Tibial nerve (tissue), 3 donors: ENCODE results near the gene ARID5A.

Experiments used
- POLR2A ChIP-seq, 2 donors: fragments of 450-650 bp; IDR thresholded peaks; one replicate each; pipeline ENCODE4 v1.6.1; 2017; ENCODE audit warnings: antibody characterized with exemption in 2 of 2, mild to moderate bottlenecking in 2 of 2, moderate library complexity in 2 of 2
- TF ChIP-seq, protein P1 (sequence below), 5 experiments: fragments of 200-600 bp in 3 of 5; fragments of 450-650 bp in 2 of 5; sonication (generic) in 3 of 5; IDR thresholded peaks; one replicate each; pipeline ENCODE4 v1.5.1; 2016 to 2019; ENCODE audit warnings: antibody characterized with exemption in 5 of 5, mild to moderate bottlenecking in 3 of 5, moderate library complexity in 2 of 5

GRCh38 chr2:96531366-96531765, 5.2 kb upstream of the ARID5A start:
- TF ChIP-seq POLR2A (IDR thresholded peaks at IDR 0.05): no peak
- TF ChIP-seq, protein P1, sequence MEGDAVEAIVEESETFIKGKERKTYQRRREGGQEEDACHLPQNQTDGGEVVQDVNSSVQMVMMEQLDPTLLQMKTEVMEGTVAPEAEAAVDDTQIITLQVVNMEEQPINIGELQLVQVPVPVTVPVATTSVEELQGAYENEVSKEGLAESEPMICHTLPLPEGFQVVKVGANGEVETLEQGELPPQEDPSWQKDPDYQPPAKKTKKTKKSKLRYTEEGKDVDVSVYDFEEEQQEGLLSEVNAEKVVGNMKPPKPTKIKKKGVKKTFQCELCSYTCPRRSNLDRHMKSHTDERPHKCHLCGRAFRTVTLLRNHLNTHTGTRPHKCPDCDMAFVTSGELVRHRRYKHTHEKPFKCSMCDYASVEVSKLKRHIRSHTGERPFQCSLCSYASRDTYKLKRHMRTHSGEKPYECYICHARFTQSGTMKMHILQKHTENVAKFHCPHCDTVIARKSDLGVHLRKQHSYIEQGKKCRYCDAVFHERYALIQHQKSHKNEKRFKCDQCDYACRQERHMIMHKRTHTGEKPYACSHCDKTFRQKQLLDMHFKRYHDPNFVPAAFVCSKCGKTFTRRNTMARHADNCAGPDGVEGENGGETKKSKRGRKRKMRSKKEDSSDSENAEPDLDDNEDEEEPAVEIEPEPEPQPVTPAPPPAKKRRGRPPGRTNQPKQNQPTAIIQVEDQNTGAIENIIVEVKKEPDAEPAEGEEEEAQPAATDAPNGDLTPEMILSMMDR (IDR thresholded peaks at IDR 0.05): no peak
